HL-60 (cell line): Measurements from ENCODE around the gene SORCS2.

Experiments
- DNase-seq, 2 experiments: peaks; one replicate each; pipeline ENCODE4 v3.0.0-alpha.2; 2010 to 2020; ENCODE audit warnings: low read depth in 1 of 2, low spot score in 1 of 2
- H3K27ac ChIP-seq: fragments of 250-450 bp; sonication (Bioruptor Pico); replicated peaks from 2 replicates; pipeline ENCODE4 v1.5.1; 2020; ENCODE audit warnings: mild to moderate bottlenecking, moderate library complexity
- H3K27me3 ChIP-seq: fragments of 250-450 bp; sonication (Bioruptor Pico); 2 replicates; pipeline ENCODE4 v1.5.1; 2021; ENCODE audit warnings: mild to moderate bottlenecking, moderate library complexity; ENCODE audit not compliant: insufficient read depth, poor library complexity, severe bottlenecking
- H3K4me3 ChIP-seq: replicated peaks from 2 replicates; pipeline ENCODE4 v1.5.1; 2011; ENCODE audit warnings: mild to moderate bottlenecking, control low read depth, low read length; ENCODE audit not compliant: insufficient read depth
- CTCF ChIP-seq: IDR thresholded peaks from one replicate; pipeline ENCODE4 v1.5.1; 2011; ENCODE audit warnings: low read length, control low read depth, inconsistent platforms; ENCODE audit not compliant: insufficient read depth
- GABPA ChIP-seq: IDR thresholded peaks from 2 replicates; pipeline ENCODE4 v1.6.1; 2012; ENCODE audit warnings: low read depth
- POLR2AphosphoS5 ChIP-seq: IDR thresholded peaks from 2 replicates; pipeline ENCODE4 v1.6.1; 2012; ENCODE audit warnings: low read depth
- REST ChIP-seq: IDR thresholded peaks from 2 replicates; pipeline ENCODE4 v1.6.1; 2012; ENCODE audit warnings: low read depth; ENCODE audit not compliant: insufficient replicate concordance
- SPI1 ChIP-seq: IDR thresholded peaks from 2 replicates; pipeline ENCODE4 v1.6.1; 2012; ENCODE audit warnings: low read depth, mild to moderate bottlenecking, borderline replicate concordance

Gene SORCS2

DNA sequence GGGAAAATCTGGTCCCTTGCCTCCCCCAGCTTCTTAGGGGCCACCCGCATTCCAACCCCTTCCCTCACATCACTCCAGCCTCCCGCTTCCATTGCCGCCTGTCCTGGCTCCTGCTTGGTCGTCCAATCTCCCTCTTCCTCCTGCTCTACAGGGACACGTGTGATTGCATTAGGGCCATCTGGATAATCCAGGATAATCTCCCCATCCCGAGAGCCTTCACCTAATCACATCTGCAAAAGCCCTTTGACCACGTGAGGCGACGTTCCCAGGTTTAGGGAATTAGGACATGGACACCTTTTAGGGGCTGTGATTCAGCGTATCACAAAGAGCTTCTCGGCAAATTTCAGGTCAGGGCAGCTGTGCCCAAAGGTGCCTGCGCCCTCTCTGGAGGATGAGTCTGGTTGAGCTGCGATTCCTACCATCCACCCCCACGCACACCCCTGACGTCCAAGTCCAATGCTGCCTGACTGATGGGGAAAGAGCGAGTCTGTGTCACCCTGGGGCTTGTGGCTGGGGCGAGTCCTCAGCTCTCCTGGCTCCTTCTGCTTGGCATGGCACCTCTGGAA, 137.8 kb downstream of the SORCS2 start:
- no peak for TF ChIP-seq POLR2AphosphoS5
- no peak for TF ChIP-seq SPI1
- TF ChIP-seq CTCF = no peak
- no peak for TF ChIP-seq GABPA
- TF ChIP-seq REST = no peak
- no peak for DNase-seq
- Histone ChIP-seq H3K27me3 (no peaks in the 10 kb centered on the region), H3K27ac (no peak overlapping the region), H3K4me3 (no peak overlapping the region)

DNA sequence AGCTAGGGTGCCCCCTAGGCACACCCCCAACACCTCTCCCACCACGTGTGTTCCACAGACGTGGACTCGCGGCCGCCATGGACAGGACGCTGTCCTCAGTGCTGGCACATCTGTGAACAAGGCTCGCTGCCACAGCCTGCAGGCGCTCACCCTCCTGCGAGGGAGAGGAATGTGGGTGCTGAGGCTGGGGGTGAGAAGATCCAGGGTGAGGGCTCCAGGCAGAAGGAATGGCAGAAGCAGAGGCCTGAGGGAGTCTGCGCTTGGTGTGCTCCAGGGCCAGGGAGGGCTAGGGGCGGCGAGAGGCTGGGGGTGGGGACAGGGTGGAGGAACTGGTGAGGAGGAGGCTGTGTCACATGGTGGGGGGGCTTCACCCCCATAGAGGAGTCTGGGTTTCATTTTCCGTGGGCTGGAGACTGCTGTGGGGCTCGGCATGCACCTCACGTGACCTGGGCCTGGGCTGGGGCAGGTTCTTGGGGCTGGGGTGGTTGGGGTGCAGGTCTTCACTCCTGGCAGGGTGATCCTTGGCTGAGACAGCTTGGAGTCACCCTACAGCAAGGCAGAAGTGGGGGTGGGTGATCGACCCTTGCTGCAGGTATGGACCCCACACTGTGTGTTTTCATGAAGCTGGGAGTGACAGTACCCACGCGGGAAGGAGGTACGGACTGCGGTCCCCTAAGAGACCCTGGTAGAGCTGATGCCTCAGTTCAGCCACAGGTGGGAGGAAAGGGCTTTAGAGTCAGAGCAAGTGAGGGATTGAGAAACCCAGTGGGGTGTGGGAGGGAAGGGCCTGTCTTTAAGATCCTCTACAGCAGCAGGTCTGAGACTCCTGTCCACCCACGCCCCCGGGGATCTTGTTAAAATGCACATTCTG, 138.7 kb downstream of the SORCS2 start:
- DNase-seq = no peak
- Histone ChIP-seq H3K27me3 (no peaks in the 10 kb centered on the region), H3K4me3 (no peak overlapping the region), H3K27ac (no peak overlapping the region)
- TF ChIP-seq CTCF = no peak
- TF ChIP-seq POLR2AphosphoS5 = no peak
- TF ChIP-seq SPI1 = no peak
- no peak for TF ChIP-seq GABPA
- no peak for TF ChIP-seq REST

- TF ChIP-seq REST = no peak
- no peak for DNase-seq
- H3K4me3 ChIP-seq = no peak overlapping the region
- no peak overlapping the region for H3K27ac ChIP-seq
- no peaks in the 10 kb centered on the region for H3K27me3 ChIP-seq
Observed at GRCh38 chr4:7331682-7332000, 139.3 kb downstream of the SORCS2 start.
